ENCODE measurements around the gene HSD3B2. TPM values are rescaled to one million over a fixed set of nuclear protein-coding genes. Genes with fewer than 3 reads are reported as not detected.
A peak's percentile ranks its signal among the peaks of the same experiment; 100 is the strongest.

HSD3B2 gene
- total RNA-seq: 3.4 and 7.3 TPM in 2 replicates
- 2.2 and 4.6 TPM in 2 replicates for polyA plus RNA-seq

GRCh38 chr1:119414950-119415349, at the start of gene HSD3B2:
TSS of gene HSD3B2 (plus strand) at chr1:119415150. CDS start at chr1:119415420, 270 bp downstream.
- H4K20me1 ChIP-seq (ENCODE audit: insufficient read depth, poor library complexity, severe bottlenecking): no peaks in the 10 kb centered on the region
- TF ChIP-seq EZH2phosphoT487 (IDR thresholded peaks at IDR 0.05; ENCODE audit: low read depth, severe bottlenecking, unreplicated experiment) (no peak), CTCF (IDR thresholded peaks at IDR 0.05; ENCODE audit: poor library complexity) (no peak)
- no peak within 1 kb of the TSS for H3K4me3 ChIP-seq
- no peak within 1 kb of the TSS for H2AFZ ChIP-seq
- no peak within 1 kb of the TSS for H3K27ac ChIP-seq
- no peaks in the 10 kb centered on the region for H3K36me3 ChIP-seq (replicated peaks; ENCODE audit: insufficient read depth, low read depth)
- H3K4me1 ChIP-seq (ENCODE audit: insufficient read depth): peaks cover 7% of the 10 kb centered on the region
- WGBS (ENCODE audit: low lambda C conversion rate, missing lambda C conversion rate): 89% methylated on average over 2 of the region's 2 CpGs
- no peak within 1 kb of the TSS for H3K4me2 ChIP-seq
- H3K79me2 ChIP-seq: no peaks in the 10 kb centered on the region
- no peak for DNase-seq (ENCODE audit: low spot score)
- no peaks in the 10 kb centered on the region for H3K9me2 ChIP-seq (replicated peaks; ENCODE audit: insufficient read depth)
- no peaks in the 10 kb centered on the region for H3K27me3 ChIP-seq
- H3K9me3 ChIP-seq (ENCODE audit: low read depth): no peaks in the 10 kb centered on the region

GRCh38 chr1:119366424-119366823, 48.5 kb upstream of the HSD3B2 start:
- TF ChIP-seq EZH2 (IDR thresholded peaks at IDR 0.05; ENCODE audit: borderline replicate concordance) (no peak), EZH2phosphoT487 (IDR thresholded peaks at IDR 0.05; ENCODE audit: low read depth, severe bottlenecking, unreplicated experiment) (no peak), CTCF (IDR thresholded peaks at IDR 0.05; ENCODE audit: poor library complexity) (no peak)
- Histone ChIP-seq H3K9me3 (ENCODE audit: low read depth) (no peaks in the 10 kb centered on the region), H3K36me3 (replicated peaks; ENCODE audit: insufficient read depth, low read depth) (no peaks in the 10 kb centered on the region), H3K79me2 (no peaks in the 10 kb centered on the region), H3K27ac (no peak overlapping the region), H4K20me1 (ENCODE audit: insufficient read depth, poor library complexity, severe bottlenecking) (no peaks in the 10 kb centered on the region), H3K4me3 (no peak overlapping the region), H3K27me3 (no peaks in the 10 kb centered on the region), H3K9me2 (replicated peaks; ENCODE audit: insufficient read depth) (no peaks in the 10 kb centered on the region), H3K4me1 (ENCODE audit: insufficient read depth) (peaks cover under 1% of the 10 kb centered on the region), H3K4me2 (no peak overlapping the region), H2AFZ (no peak overlapping the region)
- DNase-seq (ENCODE audit: low spot score): no peak
- 93% methylated on average over 3 of the region's 3 CpGs for WGBS (ENCODE audit: low lambda C conversion rate, missing lambda C conversion rate)

- no peak overlapping the region for H3K4me3 ChIP-seq
- H3K27me3 ChIP-seq: no peaks in the 10 kb centered on the region
- no peaks in the 10 kb centered on the region for H3K36me3 ChIP-seq (replicated peaks; ENCODE audit: insufficient read depth, low read depth)
- 72% methylated on average over 13 of the region's 13 CpGs for WGBS (ENCODE audit: low lambda C conversion rate, missing lambda C conversion rate)
- peak; percentile 53 for DNase-seq (ENCODE audit: low spot score)
- H3K4me2 ChIP-seq: no peak overlapping the region
- H4K20me1 ChIP-seq (ENCODE audit: insufficient read depth, poor library complexity, severe bottlenecking): no peaks in the 10 kb centered on the region
- H3K9me2 ChIP-seq (replicated peaks; ENCODE audit: insufficient read depth): no peaks in the 10 kb centered on the region
- H3K4me1 ChIP-seq (ENCODE audit: insufficient read depth): peaks cover 11% of the 10 kb centered on the region
- TF ChIP-seq EZH2 (IDR thresholded peaks at IDR 0.05; ENCODE audit: borderline replicate concordance) (no peak), CTCF (IDR thresholded peaks at IDR 0.05; ENCODE audit: poor library complexity) (peak; percentile 98), EZH2phosphoT487 (IDR thresholded peaks at IDR 0.05; ENCODE audit: low read depth, severe bottlenecking, unreplicated experiment) (no peak)
- no peaks in the 10 kb centered on the region for H3K9me3 ChIP-seq (ENCODE audit: low read depth)
- H3K79me2 ChIP-seq: no peaks in the 10 kb centered on the region
- H3K27ac ChIP-seq: no peak overlapping the region
- no peak overlapping the region for H2AFZ ChIP-seq
Observed at GRCh38 chr1:119367432-119368124, 47.4 kb upstream of the HSD3B2 start.

Measured in hepatocyte (in vitro differentiated cells).